ACC112 (cell line): ENCODE measurements around the gene AQP12A.
"Not testable (repeated sequence)": the region's sequence is repeated elsewhere in the genome, so short reads cannot be mapped to it uniquely, and the experiment has no call there.

Source experiments
- H2AFZ ChIP-seq: fragments of 200-600 bp; sonication (generic); one replicate; pipeline ENCODE4 v1.6.0; 2017; ENCODE audit warnings: antibody characterized with exemption, low read length; ENCODE audit not compliant: unreplicated experiment
- H3K27ac ChIP-seq: fragments of 200-600 bp; sonication (generic); 2 replicates; pipeline ENCODE4 v1.5.1; 2014; ENCODE audit warnings: low read depth, mild to moderate bottlenecking, antibody characterized with exemption, low read length, moderate library complexity
- H3K27me3 ChIP-seq: fragments of 200-600 bp; sonication (generic); 2 replicates; pipeline ENCODE4 v1.6.1; 2014; ENCODE audit warnings: mild to moderate bottlenecking, antibody characterized with exemption, low read length, moderate library complexity, mixed read lengths; ENCODE audit not compliant: insufficient read depth
- H3K36me3 ChIP-seq: fragments of 200-600 bp; sonication (generic); 2 replicates; pipeline ENCODE4 v1.6.1; 2016; ENCODE audit warnings: mild to moderate bottlenecking, antibody characterized with exemption, low read length, moderate library complexity, mixed read lengths; ENCODE audit not compliant: insufficient read depth
- H3K4me1 ChIP-seq: fragments of 200-600 bp; sonication (generic); one replicate; pipeline ENCODE4 v1.6.1; 2016; ENCODE audit warnings: low read length, mixed read lengths; ENCODE audit not compliant: insufficient read depth, unreplicated experiment, control insufficient read depth
- H3K4me3 ChIP-seq: fragments of 200-600 bp; sonication (generic); 2 replicates; pipeline ENCODE4 v1.5.1; 2014; ENCODE audit warnings: mild to moderate bottlenecking, low read depth, low read length
- H3K79me2 ChIP-seq: fragments of 200-600 bp; sonication (generic); one replicate; pipeline ENCODE4 v1.6.0; 2016; ENCODE audit warnings: low read length; ENCODE audit not compliant: control insufficient read depth, unreplicated experiment, insufficient read depth

The AQP12A gene, protein sequence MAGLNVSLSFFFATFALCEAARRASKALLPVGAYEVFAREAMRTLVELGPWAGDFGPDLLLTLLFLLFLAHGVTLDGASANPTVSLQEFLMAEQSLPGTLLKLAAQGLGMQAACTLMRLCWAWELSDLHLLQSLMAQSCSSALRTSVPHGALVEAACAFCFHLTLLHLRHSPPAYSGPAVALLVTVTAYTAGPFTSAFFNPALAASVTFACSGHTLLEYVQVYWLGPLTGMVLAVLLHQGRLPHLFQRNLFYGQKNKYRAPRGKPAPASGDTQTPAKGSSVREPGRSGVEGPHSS

DNA sequence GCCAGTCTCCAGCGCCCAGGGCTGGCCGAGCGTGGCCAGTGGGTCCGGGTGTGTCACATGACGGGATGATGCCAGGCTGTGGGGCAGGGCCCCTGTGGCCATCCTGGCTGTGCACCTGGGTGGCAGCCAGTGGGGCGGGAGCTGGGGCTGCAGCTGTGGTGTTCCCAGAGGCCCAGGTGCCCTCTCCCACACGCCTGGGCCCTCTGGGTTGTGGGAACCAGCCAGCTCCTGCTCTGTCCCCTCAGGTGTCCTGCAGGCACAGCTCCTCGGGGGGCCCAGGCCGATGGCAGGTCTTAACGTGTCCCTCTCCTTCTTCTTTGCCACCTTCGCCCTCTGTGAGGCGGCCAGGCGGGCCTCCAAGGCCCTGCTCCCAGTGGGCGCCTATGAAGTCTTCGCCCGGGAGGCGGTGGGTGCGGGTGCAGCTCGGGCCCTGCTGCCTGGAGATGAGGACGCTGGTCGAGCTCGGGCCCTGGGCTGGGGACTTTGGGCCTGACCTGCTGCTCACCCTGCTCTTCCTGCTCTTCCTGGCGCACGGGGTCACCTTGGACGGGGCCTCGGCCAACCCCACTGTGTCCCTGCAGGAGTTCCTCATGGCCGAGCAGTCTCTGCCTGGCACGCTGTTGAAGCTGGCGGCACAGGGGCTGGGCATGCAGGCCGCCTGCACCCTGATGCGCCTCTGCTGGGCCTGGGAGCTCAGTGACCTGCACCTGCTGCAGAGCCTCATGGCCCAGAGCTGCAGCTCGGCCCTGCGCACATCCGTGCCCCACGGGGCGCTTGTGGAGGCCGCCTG lies at the start of gene AQP12A:
TSS of gene AQP12A (plus strand) at position 236 of the 790 bp plus-strand sequence. CDS start at position 284, 48 bp downstream.
- not testable (repeated sequence) for H2AFZ ChIP-seq, H3K4me1 ChIP-seq, H3K79me2 ChIP-seq, H3K27me3 ChIP-seq, H3K4me3 ChIP-seq, H3K36me3 ChIP-seq, H3K27ac ChIP-seq

DNA sequence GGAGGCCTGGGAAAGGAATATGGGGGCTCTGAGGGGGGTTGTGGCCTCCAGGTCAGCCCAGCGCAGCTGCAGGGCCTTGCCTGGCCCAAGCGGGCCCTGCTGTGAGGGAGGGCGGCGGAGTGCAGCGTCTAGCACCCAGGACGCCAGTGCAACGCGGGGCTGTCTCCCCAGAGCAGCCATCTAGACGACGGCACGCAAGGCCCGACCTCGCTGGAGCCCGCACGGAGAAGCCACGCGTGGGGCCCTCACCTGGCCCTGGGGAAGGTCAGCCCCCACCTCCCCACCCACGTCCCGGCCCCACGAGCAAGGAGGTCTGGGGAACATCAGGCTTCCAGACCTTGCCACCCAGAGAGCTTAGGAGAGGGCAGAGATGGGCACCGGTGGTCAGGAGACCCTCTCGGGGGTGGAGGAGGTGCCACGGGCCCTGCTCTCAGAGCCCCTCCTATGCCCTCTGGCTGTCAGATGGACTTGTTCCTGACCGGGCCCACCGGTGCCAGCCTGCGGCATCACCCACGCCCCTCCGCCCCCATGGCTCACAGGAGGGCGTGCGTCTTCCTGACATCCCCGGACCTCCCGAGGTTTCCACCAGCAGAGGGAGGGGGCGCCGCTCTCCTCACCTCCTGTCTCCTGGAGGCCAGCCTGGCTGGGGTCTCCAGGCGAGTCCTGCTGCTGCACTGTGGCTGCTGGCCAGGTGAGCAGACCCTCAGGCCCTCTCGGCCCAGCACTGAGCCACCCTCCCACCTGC lies 49.4 kb upstream of the AQP12A start:
- Histone ChIP-seq H2AFZ (no peak overlapping the region), H3K27me3 (peaks cover 62% of the 10 kb centered on the region), H3K79me2 (no peaks in the 10 kb centered on the region), H3K36me3 (no peaks in the 10 kb centered on the region), H3K27ac (no peak overlapping the region), H3K4me1 (no peaks in the 10 kb centered on the region), H3K4me3 (no peak overlapping the region)

DNA sequence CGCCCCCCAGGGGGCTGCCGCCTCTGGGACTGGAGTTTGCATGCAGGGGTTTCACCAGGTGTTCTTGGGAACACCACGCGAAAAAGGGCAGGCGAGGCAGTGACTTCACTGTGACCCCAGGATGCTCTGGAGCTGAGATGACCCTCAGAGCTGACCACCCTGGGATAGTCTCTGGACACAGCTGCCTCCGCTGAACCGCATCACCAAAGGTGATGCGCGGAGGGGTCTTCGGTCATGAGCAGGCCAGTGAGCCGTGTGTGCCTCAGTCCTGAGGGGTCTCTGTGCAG lies 48.9 kb upstream of the AQP12A start:
- no peak overlapping the region for H3K27ac ChIP-seq
- H3K36me3 ChIP-seq: no peaks in the 10 kb centered on the region
- H3K79me2 ChIP-seq: no peaks in the 10 kb centered on the region
- no peak overlapping the region for H3K4me3 ChIP-seq
- no peaks in the 10 kb centered on the region for H3K4me1 ChIP-seq
- no peak overlapping the region for H2AFZ ChIP-seq
- H3K27me3 ChIP-seq: peaks cover 62% of the 10 kb centered on the region

DNA sequence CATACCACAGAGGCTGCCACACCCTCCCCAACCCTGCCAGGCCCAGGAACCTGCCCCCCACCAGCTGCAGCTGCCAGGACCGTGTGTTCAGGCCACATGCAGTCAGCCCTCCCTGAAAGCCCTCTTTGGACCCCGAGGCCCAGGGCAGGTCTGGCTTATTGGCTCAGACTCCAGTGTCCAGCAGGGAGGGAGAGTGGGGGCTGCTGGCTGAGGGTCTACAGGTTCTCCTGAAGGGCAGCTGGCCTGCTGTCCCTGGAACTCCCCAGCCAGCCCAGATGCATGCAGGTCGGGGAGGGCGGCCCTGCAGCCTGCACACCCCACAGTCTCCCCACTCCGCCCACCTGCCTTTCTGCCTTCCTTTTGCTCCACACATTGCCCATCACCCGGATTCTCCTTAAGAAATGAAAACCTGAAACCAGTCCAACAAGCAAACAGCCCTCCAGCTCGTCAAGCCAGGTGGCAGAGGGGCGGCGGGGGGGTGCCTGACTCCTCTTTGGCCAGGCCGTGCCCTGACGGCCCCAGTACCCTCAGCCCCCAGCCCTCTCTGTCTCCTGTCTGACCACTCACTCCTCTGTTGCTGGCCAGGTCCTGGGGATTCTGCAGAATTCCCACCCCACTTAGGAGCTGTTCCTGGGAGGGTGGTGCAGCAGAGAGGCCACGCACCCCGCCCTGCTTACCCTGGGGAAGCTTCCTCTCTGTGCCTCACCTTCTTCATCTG lies 48.4 kb upstream of the AQP12A start:
- Histone ChIP-seq H3K4me1 (no peaks in the 10 kb centered on the region), H3K79me2 (no peaks in the 10 kb centered on the region), H3K27me3 (peaks cover 62% of the 10 kb centered on the region), H3K36me3 (no peaks in the 10 kb centered on the region), H3K27ac (no peak overlapping the region), H2AFZ (no peak overlapping the region), H3K4me3 (no peak overlapping the region)

DNA sequence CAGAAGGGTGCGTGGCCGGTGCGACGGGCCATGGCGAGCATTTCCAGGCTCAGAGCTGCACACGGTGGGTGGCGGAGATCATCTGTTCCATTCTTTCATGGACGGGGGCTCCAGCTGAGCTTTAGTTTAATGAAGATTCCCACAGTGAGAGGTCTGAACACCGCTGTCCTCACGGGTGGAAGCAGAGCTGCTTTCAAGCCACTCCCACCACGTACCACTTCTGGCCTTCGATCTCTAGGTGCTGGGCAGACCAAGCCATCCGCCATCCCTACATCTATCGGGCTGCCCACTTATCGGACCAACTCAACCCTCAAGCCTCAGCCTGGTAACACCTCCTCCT lies 47.9 kb upstream of the AQP12A start:
- Histone ChIP-seq H3K4me3 (no peak overlapping the region), H3K4me1 (no peaks in the 10 kb centered on the region), H2AFZ (no peak overlapping the region), H3K36me3 (no peaks in the 10 kb centered on the region), H3K79me2 (no peaks in the 10 kb centered on the region), H3K27ac (no peak overlapping the region), H3K27me3 (peaks cover 62% of the 10 kb centered on the region)

DNA sequence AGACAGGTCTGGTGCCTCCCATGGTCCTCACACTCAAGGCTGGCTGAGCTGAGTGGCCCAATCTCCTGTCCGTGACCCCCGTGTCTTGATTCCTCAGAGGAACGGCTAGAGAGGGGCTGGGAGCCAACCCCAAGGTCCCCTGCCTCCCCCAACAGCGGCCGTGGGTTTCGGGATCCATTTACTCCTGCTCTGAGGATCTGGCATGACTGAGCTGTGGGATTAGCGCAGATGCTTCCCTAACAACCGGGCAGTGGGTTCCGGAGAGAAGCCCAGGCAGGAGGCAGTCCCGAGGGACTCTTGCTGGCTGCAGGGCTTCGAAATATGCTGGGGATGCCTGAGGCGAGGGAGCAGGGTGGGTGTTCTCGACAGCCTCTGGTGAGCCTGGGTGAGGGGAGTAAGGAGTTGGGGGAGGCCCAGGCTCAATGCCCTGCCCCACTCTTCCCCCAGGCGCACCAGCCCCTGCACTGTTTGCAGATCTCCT lies 47.5 kb upstream of the AQP12A start:
- Histone ChIP-seq H3K27me3 (peaks cover 65% of the 10 kb centered on the region), H3K36me3 (no peaks in the 10 kb centered on the region)

DNA sequence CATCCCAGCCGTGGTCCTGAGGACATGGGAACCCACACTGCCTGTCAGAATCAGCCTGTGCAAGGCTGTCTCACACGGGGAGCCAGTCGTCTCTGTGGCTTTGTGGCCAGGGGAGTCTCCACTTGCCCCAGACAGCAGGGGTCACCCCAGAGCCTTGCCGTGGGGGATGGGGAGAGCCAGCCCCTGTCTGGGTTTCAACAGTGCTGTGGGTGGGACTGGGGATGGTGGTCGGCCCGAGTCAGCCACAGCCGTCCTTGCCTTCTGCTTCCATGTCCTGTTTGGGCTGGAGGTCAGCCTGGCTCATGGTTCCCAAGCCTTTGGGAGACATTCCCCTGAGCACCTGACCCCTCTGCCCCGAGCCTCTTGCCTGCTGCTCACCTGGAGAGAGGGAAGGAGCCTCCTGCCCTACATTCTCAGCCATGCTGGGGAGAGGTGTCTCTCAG lies 46.8 kb upstream of the AQP12A start:
- no peak overlapping the region for H3K4me3 ChIP-seq
- no peaks in the 10 kb centered on the region for H3K79me2 ChIP-seq
- no peak overlapping the region for H2AFZ ChIP-seq
- H3K27ac ChIP-seq: no peak overlapping the region
- H3K36me3 ChIP-seq: no peaks in the 10 kb centered on the region
- peaks cover 68% of the 10 kb centered on the region for H3K27me3 ChIP-seq
- no peaks in the 10 kb centered on the region for H3K4me1 ChIP-seq

More for the DNA sequence above, 47.5 kb upstream of the AQP12A start:
- Histone ChIP-seq H2AFZ (no peak overlapping the region), H3K4me3 (no peak overlapping the region), H3K79me2 (no peaks in the 10 kb centered on the region), H3K27ac (no peak overlapping the region), H3K4me1 (no peaks in the 10 kb centered on the region)

DNA sequence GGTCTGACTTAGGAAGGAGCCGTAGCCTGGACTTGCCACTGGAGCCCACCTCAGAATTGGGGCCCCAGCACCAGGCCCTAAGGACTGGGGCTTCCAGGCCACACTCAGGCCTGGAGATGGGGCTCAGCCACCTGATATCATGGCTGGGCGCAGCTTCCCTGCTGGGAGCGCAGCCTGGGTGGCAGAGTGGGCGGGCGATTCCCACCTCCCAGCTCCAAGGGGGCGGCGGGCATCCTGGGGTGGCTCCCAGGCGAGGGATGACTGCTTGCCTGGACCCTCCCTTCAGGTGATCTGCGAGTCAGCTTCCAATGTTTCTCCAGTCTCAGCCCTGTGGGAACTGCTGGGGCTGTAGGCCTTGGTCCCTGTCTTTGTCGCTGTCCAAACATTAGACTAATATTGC lies 46.3 kb upstream of the AQP12A start:
- H3K36me3 ChIP-seq: no peaks in the 10 kb centered on the region
- peaks cover 73% of the 10 kb centered on the region for H3K27me3 ChIP-seq

DNA sequence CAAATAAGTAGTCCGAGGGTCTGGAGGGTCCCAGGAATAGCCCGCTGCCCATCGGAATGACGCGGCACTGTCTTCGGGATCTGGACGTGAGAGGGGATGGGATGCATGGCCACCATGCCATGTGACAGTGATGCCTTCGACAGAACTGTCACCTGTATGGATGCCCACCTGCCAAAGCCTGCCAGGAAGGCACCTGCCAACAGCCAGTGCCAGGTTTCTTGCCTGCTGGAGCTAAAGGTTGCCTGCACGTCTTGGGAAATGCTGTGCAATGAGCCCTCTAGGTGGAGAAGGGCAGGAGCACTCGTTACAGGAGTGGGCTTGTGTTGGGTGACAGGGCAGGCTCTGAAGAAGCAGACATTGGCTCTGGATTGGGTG lies 45.9 kb upstream of the AQP12A start:
- no peak overlapping the region for H3K27ac ChIP-seq
- no peak overlapping the region for H2AFZ ChIP-seq
- H3K79me2 ChIP-seq: no peaks in the 10 kb centered on the region
- H3K4me1 ChIP-seq: no peaks in the 10 kb centered on the region
- H3K4me3 ChIP-seq: no peak overlapping the region
- H3K27me3 ChIP-seq: peaks cover 78% of the 10 kb centered on the region
- no peaks in the 10 kb centered on the region for H3K36me3 ChIP-seq

More for the DNA sequence above, 46.3 kb upstream of the AQP12A start:
- Histone ChIP-seq H2AFZ (no peak overlapping the region), H3K27ac (no peak overlapping the region), H3K4me3 (no peak overlapping the region), H3K4me1 (no peaks in the 10 kb centered on the region), H3K79me2 (no peaks in the 10 kb centered on the region)

DNA sequence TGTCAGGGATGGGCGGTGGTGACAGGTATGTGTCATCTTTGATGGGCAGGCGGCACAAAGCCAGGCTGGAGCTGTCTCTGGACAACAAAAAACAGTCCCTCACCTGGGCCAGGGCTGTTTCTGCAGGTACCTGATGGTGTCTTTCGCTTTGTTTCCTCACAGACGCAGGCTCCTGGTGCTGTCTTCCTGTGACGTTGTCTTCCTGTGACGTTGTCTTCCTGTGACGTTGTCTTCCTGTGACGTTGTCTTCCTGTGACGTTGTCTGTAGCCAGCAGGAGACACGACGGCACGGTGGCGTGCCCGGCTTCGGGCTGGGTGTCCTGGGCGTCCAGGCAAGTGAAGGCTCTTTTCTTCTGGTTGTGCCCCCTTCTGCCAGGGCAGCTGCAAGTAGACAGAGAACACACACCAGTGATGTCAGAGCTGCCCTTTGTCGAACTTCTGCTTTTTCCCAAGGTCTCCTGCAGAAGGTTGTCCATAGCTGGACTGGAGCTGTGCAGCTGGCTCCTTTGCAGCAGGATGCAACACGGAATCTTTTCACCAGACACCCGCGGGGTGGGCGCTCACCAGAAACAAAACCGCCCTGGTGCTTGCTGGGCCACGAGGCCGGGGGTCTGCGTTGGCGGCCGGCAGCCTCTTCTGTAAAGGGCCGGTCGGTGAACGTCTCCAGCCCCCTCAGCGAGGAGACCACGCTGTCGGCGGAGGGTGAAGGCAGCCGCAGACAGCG lies 45.3 kb upstream of the AQP12A start:
- Histone ChIP-seq H3K4me1 (no peaks in the 10 kb centered on the region), H3K27me3 (peaks cover 83% of the 10 kb centered on the region), H3K27ac (no peak overlapping the region), H3K36me3 (no peaks in the 10 kb centered on the region), H3K79me2 (no peaks in the 10 kb centered on the region), H2AFZ (no peak overlapping the region), H3K4me3 (no peak overlapping the region)
